HepG2 (cell line): ENCODE results near the gene COG8. TPM values are rescaled to one million over a fixed set of nuclear protein-coding genes. Genes with fewer than 3 reads are reported as not detected.

Experiments used
- HNRNPLL ChIP-seq: fragments of 200-400 bp; formaldehyde crosslinking; IDR thresholded peaks from 2 replicates; pipeline ENCODE4 v1.6.1; 2017; ENCODE audit warnings: mild to moderate bottlenecking, low read depth, low read length; ENCODE audit not compliant: poor library complexity, severe bottlenecking
- RBAK ChIP-seq: sonication (generic); formaldehyde crosslinking; IDR thresholded peaks from 2 replicates; pipeline ENCODE4 v1.5.1; 2020; ENCODE audit warnings: mild to moderate bottlenecking, missing genetic modification reagents
- TAF1 ChIP-seq: sonication (generic); formaldehyde crosslinking; IDR thresholded peaks from 2 replicates; pipeline ENCODE4 v1.4.0; 2020; ENCODE audit warnings: missing genetic modification reagents
- TCF12 ChIP-seq, 2 experiments: fragments of 450-650 bp in 1 of 2; sonication (generic) in 1 of 2; formaldehyde crosslinking in 1 of 2; IDR thresholded peaks; 2 replicates each; pipeline versions ENCODE4 v1.6.1 to v1.8.0; 2017 to 2022; ENCODE audit warnings: antibody characterized with exemption in 1 of 2, mild to moderate bottlenecking in 1 of 2, missing genetic modification reagents in 1 of 2, moderate library complexity in 1 of 2
- ZNF232 ChIP-seq: sonication (generic); formaldehyde crosslinking; IDR thresholded peaks from 2 replicates; pipeline ENCODE4 v1.4.0; 2020; ENCODE audit warnings: missing genetic modification reagents, borderline replicate concordance
- ZNF383 ChIP-seq: sonication (generic); formaldehyde crosslinking; IDR thresholded peaks from 2 replicates; pipeline ENCODE4 v1.4.0; 2020; ENCODE audit warnings: missing genetic modification reagents, mild to moderate bottlenecking, borderline replicate concordance
- ZNF550 ChIP-seq: sonication (generic); formaldehyde crosslinking; IDR thresholded peaks from 2 replicates; pipeline ENCODE4 v1.4.0; 2020; ENCODE audit warnings: mild to moderate bottlenecking, missing genetic modification reagents, borderline replicate concordance
- ZNF660 ChIP-seq: sonication (generic); formaldehyde crosslinking; IDR thresholded peaks from 2 replicates; pipeline ENCODE4 v1.5.1; 2020; ENCODE audit warnings: mild to moderate bottlenecking, low read depth, missing genetic modification reagents, borderline replicate concordance
- ZZZ3 ChIP-seq: sonication (generic); formaldehyde crosslinking; IDR thresholded peaks from 2 replicates; pipeline ENCODE4 v1.4.0; 2020; ENCODE audit warnings: missing genetic modification reagents, mild to moderate bottlenecking, borderline replicate concordance
- polyA plus RNA-seq, 8 experiments: library from polyadenylated mRNA; depleted of rRNA in 3 of 8; stranded (reverse) in 7 of 8; unstranded in 1 of 8; fragments of >200 nt; fragmentation: Illumina TruSeq in 4 of 8; extraction: Trizol in 4 of 8; gene quantifications; 2 replicates each; pipeline versions ENCODE4 v1.2.1 to v1.2.3, GENCODE V29; 2011 to 2016; ENCODE audit warnings: low read depth in 4 of 8, missing spikeins in 1 of 8, mixed read lengths in 1 of 8; ENCODE audit not compliant: insufficient read depth in 1 of 8
- total RNA-seq, 5 experiments: library from RNA; depleted of rRNA; stranded (reverse); fragments of >200 nt; fragmentation: Illumina TruSeq; extraction: Trizol; gene quantifications; 2 replicates each; pipeline ENCODE4 v1.2.3, GENCODE V29; 2016; ENCODE audit warnings: low read depth in 1 of 5
- TF ChIP-seq, protein P1 (sequence below): fragments of 450-650 bp; IDR thresholded peaks from 2 replicates; pipeline ENCODE4 v1.6.1; 2016
- TF ChIP-seq, protein P2 (sequence below), 2 experiments: sonication (generic) in 1 of 2; formaldehyde crosslinking in 1 of 2; IDR thresholded peaks; 2 replicates each; pipeline versions ENCODE4 v1.4.0 to v1.6.1; 2018 to 2020; ENCODE audit warnings: missing genetic modification reagents in 2 of 2, borderline replicate concordance in 1 of 2, low read depth in 1 of 2, mild to moderate bottlenecking in 1 of 2, missing biosample characterization in 1 of 2
- TF ChIP-seq, protein P3 (sequence below): IDR thresholded peaks from 2 replicates; pipeline ENCODE4 v1.4.0; 2020; ENCODE audit warnings: mild to moderate bottlenecking, missing genetic modification reagents

COG8 gene
- total and polyA plus RNA-seq, 2 of the 13 experiments (the other 11 are each of a cell fraction or from before 2014, with no cell fraction given), result 45.5 to 52.1 TPM

DNA sequence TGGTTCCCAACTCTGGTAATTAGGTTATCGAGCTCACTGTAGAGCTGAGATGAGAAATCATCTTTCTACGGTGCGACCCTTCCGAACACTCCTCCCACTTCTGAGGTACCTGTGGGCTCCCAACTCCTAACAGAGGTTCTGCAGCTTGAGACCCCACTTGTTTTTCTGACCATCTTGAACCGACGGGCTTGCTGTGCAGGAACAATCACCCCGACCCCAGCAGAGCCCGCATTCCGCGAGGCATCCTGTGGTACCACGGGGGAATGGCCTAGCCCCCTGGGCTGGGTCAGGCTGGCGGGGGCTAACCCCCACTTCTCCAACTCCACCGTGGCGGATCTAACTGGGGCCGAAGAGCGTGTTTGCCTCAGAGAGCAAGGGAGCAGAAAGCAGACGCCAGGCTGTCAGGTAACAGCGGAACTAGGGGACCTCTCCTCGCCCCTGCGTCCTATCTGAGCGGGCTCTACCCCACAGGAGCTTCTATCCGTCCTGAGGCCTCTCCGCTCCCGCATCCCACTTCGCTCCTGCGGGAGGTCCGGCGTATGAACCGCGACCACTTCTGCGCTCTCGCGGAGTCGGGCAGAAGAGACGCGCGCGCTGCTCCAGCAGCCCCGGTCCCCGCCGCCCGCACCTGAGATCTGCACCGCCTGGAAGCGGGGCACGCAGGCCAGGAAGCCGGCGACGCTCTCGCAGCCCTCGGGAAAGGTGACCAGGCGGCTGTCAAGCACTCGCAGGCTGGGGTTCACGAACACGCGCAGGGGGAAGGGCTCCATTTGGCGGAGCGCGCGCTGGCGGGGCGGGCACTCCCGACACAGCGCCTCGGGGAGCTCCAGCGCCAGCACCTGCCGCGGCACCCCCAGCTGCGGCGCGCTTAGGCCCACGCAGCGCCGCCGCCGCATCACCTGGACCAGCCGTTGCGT, 9.7 kb downstream of the COG8 start (continued):
- TF ChIP-seq ZNF383 (CRISPR knock-in tag) (peak; percentile 62; the same call in 1 of the 2 replicates), RBAK (CRISPR knock-in tag) (0 out of 2 replicates have a peak, but pooled peaks have one; percentile 21), HNRNPLL (no peak), ZNF550 (CRISPR knock-in tag) (no peak), ZZZ3 (no peak), TCF12 (IDR thresholded peaks at IDR 0.05) (no peak), TCF12 (CRISPR knock-in tag; IDR thresholded peaks at IDR 0.05) (no peak), ZNF660 (CRISPR knock-in tag) (no peak), ZNF232 (0 out of 2 replicates have a peak, but pooled peaks have one; percentile 27), TAF1 (CRISPR knock-in tag) (no peak)
- TF ChIP-seq, protein P1, sequence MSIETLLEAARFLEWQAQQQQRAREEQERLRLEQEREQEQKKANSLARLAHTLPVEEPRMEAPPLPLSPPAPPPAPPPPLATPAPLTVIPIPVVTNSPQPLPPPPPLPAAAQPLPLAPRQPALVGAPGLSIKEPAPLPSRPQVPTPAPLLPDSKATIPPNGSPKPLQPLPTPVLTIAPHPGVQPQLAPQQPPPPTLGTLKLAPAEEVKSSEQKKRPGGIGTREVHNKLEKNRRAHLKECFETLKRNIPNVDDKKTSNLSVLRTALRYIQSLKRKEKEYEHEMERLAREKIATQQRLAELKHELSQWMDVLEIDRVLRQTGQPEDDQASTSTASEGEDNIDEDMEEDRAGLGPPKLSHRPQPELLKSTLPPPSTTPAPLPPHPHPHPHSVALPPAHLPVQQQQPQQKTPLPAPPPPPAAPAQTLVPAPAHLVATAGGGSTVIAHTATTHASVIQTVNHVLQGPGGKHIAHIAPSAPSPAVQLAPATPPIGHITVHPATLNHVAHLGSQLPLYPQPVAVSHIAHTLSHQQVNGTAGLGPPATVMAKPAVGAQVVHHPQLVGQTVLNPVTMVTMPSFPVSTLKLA, result no peak
- TF ChIP-seq, protein P2, sequence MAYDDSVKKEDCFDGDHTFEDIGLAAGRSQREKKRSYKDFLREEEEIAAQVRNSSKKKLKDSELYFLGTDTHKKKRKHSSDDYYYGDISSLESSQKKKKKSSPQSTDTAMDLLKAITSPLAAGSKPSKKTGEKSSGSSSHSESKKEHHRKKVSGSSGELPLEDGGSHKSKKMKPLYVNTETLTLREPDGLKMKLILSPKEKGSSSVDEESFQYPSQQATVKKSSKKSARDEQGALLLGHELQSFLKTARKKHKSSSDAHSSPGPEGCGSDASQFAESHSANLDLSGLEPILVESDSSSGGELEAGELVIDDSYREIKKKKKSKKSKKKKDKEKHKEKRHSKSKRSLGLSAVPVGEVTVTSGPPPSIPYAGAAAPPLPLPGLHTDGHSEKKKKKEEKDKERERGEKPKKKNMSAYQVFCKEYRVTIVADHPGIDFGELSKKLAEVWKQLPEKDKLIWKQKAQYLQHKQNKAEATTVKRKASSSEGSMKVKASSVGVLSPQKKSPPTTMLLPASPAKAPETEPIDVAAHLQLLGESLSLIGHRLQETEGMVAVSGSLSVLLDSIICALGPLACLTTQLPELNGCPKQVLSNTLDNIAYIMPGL (CRISPR knock-in tag; IDR thresholded peaks at IDR 0.05; ENCODE audit: borderline replicate concordance in 1 of 2, low read depth in 1 of 2), result 0 out of 4 replicates have a peak, but pooled peaks of 1 of the 2 experiments have one; percentile 20
- TF ChIP-seq, protein P3, sequence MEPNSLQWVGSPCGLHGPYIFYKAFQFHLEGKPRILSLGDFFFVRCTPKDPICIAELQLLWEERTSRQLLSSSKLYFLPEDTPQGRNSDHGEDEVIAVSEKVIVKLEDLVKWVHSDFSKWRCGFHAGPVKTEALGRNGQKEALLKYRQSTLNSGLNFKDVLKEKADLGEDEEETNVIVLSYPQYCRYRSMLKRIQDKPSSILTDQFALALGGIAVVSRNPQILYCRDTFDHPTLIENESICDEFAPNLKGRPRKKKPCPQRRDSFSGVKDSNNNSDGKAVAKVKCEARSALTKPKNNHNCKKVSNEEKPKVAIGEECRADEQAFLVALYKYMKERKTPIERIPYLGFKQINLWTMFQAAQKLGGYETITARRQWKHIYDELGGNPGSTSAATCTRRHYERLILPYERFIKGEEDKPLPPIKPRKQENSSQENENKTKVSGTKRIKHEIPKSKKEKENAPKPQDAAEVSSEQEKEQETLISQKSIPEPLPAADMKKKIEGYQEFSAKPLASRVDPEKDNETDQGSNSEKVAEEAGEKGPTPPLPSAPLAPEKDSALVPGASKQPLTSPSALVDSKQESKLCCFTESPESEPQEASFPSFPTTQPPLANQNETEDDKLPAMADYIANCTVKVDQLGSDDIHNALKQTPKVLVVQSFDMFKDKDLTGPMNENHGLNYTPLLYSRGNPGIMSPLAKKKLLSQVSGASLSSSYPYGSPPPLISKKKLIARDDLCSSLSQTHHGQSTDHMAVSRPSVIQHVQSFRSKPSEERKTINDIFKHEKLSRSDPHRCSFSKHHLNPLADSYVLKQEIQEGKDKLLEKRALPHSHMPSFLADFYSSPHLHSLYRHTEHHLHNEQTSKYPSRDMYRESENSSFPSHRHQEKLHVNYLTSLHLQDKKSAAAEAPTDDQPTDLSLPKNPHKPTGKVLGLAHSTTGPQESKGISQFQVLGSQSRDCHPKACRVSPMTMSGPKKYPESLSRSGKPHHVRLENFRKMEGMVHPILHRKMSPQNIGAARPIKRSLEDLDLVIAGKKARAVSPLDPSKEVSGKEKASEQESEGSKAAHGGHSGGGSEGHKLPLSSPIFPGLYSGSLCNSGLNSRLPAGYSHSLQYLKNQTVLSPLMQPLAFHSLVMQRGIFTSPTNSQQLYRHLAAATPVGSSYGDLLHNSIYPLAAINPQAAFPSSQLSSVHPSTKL (CRISPR knock-in tag), result no peak
